HG03139 (cell line): ENCODE measurements around the gene CDK1.

ENCODE experiments used
- ATAC-seq: cut with Tn5 transposase; IDR thresholded peaks from one replicate; pipeline ENCODE4 v1.9.1; 2021; ENCODE audit not compliant: unreplicated experiment

The CDK1 gene

DNA sequence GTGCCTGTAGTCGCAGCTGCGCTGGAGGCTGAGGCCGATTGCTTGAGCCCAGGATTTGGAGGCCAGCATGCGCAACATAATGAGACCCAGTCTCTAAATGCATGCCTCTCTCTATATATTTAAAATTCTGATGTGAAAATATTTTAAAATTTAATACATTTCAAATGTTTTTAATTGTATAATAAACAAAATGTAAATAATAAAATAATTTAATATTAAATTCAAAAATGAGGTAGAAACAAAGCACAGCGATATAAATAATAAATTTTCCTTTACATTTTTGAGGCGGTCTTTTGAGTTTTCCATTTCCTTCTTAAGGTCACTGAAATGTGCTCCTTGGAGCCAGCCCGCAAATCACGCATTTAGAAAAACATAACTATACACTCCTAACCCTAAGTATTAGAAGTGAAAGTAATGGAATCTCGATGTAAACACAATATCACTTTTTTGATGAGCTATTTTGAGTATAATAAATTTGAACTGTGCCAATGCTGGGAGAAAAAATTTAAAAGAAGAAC is 523 bp upstream of the CDK1 start:
- peak; percentile 1 for ATAC-seq

DNA sequence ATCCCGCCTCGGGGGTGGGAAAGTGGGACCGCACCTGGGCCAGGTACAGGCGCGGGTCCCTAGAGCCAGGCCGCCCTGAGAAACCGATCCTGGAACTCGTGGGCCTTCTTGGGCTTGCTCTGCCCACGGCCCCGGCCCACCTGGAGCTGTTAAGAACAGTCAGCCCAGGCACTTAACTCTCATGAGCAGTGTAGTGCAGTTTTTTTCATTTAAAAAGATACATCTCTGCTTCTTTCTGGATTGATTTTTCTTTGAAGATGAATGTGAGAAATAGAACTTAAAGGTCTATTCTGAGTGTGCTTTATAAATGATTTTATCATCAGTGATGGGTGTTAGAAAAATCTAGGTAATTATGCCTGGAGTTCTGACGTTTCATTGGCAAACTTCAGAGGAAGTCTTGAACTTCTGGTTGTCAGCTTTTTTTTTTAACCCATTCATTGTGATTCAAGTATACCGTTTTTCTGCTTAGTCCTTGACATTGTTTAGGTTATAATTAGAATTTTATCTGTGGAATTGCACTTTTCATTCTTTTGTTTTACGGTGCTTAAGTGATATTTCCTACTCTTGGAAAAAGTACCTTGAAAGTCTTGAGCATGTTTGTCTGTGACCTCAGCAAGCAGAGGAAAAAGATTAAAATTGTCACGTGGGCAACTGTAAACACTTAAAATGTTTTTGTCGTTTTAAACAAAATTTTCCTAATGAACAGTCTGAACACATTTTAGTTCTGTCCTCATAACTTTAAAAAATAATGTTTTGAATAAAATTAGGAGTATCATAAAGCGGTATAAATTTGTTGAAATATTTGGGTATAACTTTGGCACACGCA is 906 bp downstream of the CDK1 start:
- peak; percentile 26 for ATAC-seq

DNA sequence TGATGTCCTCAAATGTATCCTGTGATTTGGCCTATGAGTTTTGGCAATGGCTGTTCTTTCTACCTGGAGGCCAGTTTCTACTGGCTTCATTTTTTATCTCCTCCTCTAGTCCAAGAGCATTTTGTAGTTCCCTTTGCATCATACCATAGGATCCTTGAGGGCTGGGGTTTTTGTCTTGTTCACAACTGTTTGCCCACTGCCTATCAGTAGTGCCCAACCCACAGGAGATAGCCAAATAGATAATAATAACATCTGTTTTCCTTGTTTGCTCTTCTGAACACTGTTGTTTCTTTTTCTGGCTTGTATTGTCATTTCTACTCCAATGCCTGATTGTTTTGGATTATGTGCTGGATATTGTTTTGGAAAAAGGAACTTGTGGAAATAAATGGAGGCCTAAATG is 3.4 kb downstream of the CDK1 start:
- no peak for ATAC-seq

DNA sequence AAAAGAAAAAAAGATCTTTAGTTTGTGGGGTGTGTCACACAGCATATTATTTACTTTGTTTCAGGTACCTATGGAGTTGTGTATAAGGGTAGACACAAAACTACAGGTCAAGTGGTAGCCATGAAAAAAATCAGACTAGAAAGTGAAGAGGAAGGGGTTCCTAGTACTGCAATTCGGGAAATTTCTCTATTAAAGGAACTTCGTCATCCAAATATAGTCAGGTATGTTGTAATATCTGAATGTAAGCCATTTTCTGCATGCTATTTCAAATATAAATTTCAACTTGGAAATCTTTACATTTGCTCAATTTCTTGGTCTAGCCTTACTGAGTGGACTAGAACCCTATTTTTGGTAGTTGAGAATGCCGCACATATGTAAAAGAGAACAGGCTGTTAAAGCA is 6.4 kb downstream of the CDK1 start:
- ATAC-seq, result no peak

DNA sequence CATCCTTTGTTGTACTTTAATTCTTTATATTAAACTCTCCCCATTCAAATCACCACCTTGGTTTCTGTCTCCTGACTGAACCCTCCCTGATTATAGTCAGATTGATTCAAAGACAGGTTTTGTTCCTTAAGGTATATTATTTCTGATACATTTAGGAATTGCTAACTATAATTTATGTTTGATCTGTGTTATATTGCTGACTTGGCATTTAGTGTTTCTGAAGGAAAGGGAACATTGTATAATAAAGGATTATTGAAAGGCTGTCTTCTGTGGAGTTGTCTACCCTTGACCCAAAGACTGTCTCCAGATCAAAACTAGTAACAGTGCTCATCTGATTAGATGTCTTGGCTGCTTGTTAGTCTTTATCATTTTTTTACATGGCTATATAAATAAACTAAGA is 10.3 kb downstream of the CDK1 start:
- ATAC-seq, result no peak

DNA sequence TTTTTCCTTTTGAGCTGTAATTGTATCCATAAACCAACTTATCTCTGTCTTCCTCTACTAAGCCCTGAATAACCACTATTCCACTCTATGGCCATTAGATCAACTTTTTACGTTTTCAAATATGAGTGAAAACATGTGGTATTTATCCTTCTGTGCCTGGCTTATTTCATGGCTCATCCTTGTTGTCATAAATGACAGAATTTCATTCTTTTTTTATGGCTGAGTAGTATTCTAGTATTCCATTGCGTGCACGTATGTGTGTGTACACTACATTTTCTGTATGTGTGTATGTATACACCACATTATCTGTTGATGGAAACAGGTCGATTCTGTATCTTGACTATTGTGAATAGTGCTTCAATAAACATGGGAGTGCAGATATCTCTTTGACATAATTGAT is 11.1 kb downstream of the CDK1 start:
- ATAC-seq, result no peak

DNA sequence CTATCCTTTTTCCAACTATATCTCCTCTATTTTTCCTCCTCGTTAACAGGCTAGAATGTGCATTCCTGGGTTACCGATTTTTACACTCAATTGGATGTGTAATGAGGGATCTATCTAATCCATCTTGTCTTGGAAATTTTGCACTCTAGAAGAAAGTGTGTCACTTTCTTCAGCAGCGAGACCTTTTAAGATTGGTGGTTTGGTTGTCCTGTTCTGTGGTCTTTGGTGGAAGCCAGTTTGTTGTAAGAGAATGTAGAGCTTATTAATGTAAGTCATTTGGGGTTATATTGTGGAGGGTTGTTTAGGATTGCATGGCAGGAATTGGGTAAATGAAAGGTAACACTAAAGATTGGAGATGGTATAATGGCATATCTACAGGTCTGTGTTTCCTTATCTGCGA is 16.7 kb downstream of the CDK1 start:
- no peak for ATAC-seq

DNA sequence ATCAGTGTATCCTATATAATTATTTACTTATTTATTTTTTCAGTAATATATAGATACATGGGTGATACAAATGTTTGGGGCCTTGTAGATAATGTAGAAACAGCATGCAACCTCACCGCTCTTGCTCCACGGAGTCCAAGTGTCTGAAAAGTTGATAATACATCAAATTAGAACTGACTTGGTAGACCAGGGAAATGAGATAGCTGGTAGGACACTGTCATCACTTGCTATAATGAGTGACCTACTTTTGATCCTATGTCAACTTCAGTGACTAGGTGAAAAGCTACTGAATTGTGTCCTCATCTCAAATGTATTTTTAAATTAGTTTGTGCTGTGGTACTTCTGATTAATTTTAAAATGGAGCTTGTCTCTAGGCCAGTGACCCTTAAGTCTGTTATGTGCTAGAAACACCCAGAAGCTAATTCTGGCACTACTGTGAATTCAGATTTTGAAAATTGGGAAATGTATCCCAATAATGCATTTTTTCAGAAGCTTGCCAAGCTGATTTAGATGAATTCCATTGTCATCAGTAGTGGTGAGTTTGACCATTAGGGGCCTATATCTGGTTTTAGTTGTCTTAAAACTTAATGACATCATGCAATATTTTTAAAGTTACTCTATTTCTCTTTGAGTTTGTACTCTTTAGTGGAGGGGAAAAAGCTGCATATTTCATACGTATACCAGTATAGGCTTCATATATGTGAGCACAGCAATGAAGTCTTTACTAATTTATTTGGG is 17.4 kb downstream of the CDK1 start:
- no peak for ATAC-seq

DNA sequence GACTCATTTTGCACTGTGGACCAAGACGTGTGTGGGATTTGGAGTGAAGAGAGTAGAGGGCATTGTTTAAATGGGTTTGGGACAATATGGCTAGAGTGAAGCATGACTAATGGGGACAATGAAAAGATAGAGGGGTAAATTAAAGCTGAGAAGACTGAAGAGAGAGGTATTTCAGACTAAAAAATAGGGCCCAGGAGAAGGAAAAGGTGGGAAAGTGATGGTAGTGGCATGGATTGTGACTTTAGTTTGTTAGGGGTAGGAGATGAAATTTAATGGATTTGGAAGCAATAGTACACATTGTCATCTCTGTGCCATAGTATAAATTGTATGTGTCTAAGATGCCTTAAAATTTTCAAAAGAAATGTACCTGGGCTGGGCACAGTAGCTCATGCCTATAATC is 18.2 kb downstream of the CDK1 start:
- ATAC-seq, result no peak

DNA sequence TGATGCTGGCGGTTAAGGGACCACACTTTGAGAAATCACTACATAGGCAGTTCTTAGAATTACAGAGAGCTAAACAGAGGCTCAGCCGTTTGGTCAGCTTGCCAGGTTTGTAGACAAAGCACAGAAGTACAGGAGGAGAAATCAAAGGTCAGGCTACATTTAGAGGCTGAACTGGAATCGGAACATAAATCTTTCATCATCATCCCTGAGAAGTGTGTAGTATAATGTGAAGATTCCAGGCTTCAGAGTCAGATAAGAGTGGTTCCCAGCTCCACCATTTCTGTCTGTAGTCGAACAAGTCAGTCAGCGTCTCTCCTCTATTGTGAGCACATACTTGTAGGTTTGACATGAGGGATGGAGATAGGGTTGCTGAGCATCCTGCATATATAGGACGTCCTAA is 18.9 kb downstream of the CDK1 start:
- no peak for ATAC-seq

DNA sequence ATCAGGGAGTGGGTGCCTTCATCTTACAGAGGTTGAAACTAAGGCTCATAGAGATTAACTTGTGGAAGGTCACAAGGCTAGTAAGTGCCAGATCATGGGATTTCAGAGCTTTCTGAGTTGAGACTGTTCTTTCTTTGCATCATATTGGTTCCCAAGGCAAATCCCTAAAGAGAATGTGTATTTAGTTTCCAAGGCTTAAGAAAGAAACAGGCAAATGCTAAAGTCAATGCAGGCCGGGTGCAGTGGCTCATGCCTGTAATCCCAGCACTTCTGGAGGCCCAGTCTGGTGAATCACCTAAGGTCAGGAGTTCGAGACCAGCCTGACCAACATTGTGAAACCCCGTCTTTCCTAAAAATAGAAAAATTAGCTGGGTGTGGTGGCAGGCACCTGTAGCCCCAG is 19.8 kb downstream of the CDK1 start:
- ATAC-seq, result no peak

DNA sequence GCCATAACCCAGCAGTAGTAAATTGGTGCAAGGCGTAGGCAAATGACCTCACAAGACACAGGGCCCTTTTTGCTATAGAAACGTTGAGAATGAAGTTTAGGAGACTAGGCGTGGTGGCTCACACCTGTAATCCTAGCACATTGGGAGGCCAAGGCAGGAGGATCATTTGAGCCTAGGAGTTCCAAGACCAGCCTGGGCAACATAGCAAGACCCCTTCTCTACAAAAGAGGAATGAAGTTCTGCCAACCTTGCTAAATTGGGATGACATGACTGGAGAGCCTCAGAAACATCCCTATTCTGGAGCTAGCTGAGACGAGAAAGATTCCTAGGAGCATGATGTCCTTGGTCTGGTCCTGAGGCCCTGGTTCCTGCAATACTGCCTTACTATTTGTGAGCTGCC is 20.6 kb downstream of the CDK1 start:
- ATAC-seq, result no peak

DNA sequence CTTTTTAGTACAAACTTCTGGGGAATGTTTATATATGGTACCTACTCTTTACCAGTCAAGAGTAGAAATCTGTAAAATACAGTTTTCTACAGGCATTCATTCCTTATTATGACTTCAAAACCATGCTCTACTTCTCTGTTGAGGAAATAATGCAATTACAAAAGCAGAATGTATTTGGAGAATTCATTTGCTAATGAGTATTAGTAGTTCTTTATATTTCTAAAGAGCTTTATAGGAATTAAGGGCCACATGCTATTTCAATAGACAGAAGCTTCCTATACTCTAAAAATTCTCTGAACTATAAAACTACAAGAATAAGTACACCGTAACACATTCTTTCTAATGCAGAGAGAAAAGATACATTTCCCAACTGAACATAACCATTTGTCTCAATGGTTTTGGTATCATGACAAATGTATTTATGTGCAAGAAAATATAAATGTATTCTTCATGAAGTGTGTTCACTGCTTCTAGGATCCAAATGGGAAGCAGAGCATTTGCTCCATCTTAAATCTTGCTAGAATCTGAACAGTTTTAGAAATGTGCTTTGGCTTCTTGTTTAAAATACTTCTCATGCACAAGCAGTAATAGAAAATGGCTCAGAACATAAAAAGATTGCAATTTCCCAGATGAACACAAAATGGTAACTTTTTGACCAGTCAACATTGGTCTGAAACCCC is 21.8 kb downstream of the CDK1 start:
- no peak for ATAC-seq

DNA sequence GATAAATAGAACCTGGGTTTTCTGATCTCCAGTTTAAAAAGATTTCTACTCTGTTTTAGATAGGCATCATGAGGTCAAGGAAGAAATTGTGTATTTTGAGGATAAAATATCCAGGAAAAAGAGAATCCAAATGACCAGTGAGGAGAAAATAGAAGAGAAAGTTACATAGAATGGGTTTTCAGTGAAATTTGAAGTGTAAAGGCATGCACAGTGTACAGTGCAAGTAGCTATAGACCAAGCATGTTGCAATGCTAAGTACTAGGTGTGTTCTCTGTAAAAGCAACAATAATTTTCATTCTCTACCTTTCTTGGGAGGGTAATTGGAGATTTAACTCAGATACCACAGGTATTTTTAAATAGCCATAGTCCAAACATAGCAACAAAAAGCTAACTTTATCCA is 22.6 kb downstream of the CDK1 start:
- no peak for ATAC-seq

DNA sequence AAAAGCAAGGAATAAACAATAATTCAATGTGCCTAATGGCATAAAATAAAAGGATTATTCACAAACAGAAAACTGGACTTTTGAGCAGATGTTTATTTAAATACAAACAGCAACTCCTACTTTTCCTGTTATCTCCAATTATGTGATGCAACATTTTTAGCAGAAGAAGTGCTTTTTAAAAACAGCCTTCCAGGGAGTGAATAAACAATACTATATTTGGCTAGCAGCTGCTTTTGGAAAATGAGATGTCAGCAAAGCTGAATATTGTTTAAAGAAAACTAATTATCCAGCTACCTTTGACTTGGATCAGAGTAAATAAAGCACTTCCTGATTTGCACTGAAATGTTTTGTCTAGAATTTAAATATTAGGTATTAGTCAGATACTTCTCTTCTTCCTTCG is 23.2 kb downstream of the CDK1 start:
- no peak for ATAC-seq

DNA sequence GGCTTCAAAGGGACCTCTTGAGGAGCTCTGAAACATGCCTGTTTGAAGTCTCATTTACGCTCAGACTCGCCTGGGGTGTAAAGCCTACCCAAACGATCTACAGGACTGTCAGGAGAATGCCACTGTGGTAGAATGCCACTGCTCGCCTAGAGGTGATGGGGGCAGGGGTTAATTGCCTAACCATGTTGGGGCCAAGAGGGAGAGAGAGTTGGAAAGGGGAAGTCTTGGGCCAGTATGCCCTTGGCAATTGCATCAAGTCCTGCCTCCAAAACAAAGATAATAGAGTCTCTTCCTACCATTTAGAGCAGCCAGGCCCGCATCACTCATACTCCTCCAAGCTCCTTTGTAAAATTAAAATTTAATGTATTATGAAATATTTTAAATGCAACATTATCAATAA is 25.2 kb downstream of the CDK1 start:
- ATAC-seq, result no peak

DNA sequence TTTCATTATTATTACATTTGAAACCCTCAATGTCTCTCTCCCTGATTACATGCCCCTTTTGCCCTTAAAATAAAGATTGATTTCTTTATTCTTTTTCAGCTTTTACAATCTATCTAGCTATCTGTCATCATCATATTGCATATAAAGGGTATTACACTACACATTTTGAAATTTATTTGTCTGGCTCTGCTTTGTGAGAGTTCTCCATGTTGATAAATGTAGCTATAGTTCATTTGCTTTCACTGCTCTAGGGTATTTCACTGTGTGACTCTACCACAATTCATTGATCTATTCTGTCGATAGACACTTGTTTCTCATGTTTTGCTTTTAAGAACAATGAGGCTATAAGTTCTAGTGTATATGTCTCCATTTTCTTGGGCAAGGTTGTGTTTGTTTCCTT is 25.6 kb downstream of the CDK1 start:
- ATAC-seq, result no peak

DNA sequence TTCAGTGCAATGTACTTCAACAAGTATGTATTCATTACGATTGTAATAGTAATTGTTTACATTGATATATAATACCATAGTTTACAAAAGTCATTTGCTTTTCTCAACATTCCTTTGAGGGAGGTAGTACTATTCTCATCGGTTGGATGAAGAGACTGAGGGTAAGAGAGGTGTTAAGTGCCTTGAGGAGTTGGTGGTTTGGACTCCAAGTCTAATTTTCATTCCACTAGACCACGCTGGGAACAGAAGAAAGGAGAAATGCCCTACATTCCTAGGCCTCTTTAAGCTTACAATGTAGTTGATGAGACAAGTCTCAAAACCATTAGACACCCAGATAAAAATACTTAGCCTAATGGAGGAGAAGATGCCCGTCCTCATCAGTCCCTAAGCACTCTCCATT is 28.6 kb downstream of the CDK1 start:
- no peak for ATAC-seq

DNA sequence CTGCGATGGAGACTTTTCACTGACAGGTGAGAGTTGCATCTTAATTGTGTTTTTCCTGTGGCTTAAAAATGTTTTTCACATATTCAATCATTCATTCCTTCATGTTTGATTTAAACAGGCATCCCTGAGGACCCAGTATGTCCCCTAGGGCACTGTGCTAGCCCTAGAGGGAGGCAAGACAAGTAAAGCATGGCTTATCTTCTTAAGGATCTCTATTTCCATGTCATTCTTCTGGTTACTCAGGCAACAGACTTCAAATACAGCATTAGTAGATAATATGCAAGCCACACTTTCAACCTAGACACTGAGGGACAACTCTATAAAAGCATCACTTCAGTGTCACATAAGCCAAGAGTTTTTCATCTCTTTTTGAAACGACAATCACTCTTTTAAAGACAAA is 29.2 kb downstream of the CDK1 start:
- ATAC-seq, result no peak

DNA sequence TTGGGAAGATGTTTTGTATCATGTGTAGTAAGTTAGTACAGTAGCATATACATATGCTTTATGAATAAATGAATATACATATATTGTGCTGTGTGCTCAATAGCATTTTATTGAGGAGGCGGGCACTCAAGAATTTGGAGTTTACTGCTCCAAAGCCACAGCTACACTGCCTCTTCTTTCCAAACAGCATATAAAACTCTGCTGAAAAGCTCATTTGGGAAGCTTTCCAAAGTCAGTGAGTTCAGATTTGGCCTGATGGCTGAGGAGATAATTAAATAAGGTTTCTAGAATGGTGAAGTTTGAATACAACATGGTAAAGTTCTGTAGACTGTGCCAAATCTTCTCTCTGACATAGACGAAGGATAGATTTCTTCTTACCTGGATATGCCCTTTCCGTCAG is 29.8 kb downstream of the CDK1 start:
- no peak for ATAC-seq

DNA sequence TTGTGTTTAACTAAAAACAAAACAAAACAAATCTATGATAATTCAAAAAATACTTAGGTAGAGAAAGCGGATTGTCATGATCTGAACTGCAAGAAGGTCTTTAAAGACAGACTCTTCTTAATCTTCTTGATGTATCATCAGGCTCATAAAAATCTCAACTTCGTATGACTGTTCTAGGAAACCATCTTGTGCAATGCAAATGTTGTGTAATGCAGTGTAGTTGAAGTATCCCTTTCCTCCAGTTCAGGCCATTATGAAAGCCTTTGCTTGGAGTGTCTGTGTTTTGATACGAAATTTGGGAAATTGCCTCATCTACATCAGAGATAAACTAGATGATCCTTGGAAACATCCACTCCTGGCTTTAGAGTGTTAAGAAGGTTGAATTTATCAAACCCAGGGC is 30.9 kb downstream of the CDK1 start:
- ATAC-seq, result no peak
